GM10847 (cell line): Measurements from ENCODE around the gene PITPNC1.

Experiments used
- POLR2A ChIP-seq: IDR thresholded peaks from 2 replicates; pipeline ENCODE4 v1.6.1; 2011; ENCODE audit not compliant: insufficient read length; ENCODE audit errors: extremely low read depth

The PITPNC1 gene

DNA sequence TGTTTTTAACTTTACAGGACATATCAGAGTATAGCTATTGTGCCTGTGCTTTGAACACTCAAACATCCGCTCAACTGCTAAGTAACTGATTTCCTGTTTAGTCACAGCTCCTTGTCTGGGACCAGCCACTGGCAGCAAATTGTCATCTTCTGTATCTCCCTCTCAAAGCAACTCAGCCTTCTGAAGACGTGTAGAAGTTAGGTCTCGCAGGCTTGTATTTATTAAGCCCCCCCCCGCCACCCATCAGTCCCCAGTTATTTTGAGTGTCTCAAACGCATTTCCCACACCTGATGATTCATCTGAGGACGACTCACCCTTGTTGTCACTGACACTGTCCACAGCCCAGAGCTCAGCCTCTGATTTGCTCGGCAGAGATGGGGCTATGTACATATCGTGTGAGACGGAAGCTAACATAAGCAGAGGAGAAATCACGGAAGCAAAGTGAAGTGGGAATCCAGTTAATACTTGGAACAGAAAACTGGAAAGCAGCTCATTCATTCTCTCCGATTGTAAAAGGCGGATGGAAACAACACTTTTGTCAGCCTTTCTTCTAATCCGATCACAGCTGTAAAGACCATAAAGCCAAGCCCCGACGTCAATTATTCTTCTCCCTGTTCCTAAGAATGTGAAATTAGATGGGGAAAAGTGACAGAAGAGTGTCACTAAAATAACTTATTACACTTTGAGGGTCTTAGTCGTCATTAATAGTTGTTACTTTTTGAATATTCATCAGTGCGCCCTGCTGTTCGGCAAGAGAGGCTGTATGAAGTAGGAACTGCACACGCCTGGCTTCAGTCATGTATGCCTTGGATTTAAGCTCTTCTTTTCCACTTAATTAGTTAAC lies 64.2 kb downstream of the PITPNC1 start:
- TF ChIP-seq POLR2A, result no peak

DNA sequence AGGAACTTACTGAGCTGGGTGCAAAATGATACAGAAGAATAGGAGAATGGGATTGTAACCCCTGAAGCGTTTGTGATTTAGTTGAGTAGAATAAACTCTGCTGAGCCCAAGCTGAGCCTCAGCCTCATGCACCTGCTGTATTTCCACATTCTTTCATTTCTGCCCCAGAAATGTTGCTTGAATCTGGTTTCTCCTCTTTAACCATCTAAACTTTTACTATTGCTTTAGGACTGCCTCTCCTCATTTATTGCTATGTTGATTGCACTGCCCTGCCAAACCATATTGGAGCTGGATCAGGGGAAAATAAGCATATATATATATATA lies 64.8 kb downstream of the PITPNC1 start:
- TF ChIP-seq POLR2A, result no peak

- TF ChIP-seq POLR2A, result no peak
Measured at GRCh38 chr17:67442787-67443624, 65.9 kb downstream of the PITPNC1 start.

DNA sequence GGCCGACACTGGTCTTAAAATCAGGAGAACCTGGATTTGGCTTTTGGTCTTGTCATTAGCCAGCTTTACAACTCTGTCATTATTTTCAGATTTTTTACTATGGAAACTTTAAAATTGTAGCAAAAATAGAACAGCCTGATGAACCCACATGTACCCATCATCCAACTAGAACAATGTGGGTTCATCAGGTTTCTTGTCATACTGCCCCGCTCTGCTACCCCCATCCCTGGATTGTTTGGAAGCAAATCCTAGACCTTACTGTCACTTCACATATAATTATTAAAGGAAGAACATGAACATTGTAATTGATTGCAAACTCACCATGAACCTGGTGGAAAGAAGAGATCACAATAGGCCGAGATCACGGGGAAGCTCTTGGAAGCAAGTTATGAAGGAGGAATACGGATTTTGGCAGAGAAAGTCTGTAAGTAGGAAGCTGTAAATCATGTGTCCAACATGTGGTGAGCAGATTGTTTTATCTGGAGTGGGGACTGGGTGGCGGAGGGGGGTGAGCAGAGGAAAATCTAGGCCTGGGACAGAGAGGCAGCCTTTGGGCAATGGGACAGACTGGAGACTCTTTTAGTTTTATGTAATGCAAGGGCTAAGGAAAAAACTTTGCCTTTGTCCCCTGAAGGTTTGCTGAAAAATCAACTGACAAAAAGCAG lies 67.0 kb downstream of the PITPNC1 start:
- TF ChIP-seq POLR2A, result no peak

- TF ChIP-seq POLR2A, result no peak
Measured at GRCh38 chr17:67448449-67448848, 71.4 kb downstream of the PITPNC1 start.

DNA sequence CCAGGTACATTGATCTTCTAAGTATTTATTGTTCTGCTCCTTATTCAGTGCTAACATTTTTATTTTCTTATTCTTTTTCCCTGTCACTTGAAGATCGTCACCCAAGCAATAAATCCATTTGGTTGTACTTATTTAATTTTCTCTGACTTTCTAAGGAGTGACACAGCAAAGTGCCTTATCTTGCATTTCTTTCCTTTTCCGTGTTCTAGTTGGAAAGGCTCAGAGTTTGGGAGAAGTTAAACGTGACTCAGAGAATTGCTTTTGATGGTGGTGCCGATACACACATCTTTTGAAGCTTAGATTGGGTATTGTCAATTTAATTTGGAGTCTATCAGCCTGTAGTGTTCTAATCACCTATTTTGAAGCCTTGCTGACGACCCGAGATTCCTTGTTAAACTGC lies 72.0 kb downstream of the PITPNC1 start:
- TF ChIP-seq POLR2A, result no peak

- TF ChIP-seq POLR2A, result no peak
Measured at GRCh38 chr17:67449845-67450755, 73.0 kb downstream of the PITPNC1 start.

DNA sequence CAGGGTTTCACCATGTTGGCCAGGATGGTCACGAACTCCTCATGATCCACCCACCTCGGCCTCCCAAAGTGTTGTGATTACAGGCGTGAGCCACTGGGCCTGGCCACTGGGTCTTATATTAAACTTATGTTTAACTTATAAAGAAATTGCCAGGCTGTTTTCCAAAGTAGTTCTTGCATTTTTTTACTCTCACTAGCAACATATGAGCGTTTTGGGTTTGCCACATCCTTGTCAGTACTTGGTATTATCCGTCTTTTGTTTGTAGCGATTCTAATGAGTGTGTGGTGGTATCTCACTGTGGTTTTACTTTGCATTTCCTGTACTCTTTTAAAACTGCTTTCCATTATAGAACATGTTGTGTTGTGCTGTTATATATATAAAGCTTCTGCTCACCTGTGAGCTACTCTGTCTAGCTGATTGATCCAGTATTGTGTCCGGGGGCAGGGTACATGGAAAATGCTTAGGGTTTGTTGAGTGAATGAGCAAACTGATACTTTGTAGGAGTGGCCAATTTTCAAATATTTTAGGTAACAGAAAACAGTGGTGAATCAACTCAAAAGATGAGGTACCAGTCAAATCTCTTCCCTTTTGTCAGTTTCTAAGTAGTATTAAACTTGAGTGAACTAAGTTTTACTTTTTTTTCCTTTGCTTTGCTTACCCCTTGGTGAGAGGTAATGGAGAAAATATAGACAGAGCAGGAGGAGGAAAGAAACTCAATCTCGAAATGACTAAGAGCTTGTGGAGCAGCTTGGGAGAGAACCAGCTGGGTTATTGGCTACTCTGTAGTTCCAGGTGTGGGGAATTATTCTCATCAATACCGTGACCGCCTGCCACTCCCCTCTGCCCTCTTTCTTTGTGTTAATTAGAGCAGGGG lies 75.8 kb downstream of the PITPNC1 start:
- TF ChIP-seq POLR2A, result no peak

DNA sequence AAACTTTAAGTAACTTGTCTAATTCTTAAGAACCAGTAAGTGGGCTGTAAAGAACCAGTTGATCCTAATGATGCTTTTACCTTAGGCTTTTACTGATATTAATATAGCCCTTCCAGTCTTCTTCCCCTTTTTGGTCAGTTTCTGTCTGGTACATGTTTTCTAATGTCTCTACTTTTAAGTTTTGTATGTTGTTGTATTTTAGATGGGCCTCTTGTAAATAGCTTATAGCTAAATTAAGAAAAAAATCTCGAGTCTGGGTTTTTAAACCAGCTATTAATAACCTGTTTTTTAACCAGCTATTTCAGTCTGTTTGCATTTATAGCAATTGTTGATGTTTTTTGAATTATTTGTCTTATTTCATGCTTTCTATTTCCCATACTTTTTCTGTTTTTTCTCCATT lies 79.0 kb downstream of the PITPNC1 start:
- TF ChIP-seq POLR2A, result no peak

- no peak for TF ChIP-seq POLR2A
Measured at GRCh38 chr17:67456889-67457288, 79.8 kb downstream of the PITPNC1 start.

GRCh38 chr17:67458203-67458602 lies 81.1 kb downstream of the PITPNC1 start:
- TF ChIP-seq POLR2A, result no peak

GRCh38 chr17:67459985-67460384 lies 82.9 kb downstream of the PITPNC1 start:
- no peak for TF ChIP-seq POLR2A

- no peak for TF ChIP-seq POLR2A
Measured at GRCh38 chr17:67461228-67461780, 84.2 kb downstream of the PITPNC1 start.

DNA sequence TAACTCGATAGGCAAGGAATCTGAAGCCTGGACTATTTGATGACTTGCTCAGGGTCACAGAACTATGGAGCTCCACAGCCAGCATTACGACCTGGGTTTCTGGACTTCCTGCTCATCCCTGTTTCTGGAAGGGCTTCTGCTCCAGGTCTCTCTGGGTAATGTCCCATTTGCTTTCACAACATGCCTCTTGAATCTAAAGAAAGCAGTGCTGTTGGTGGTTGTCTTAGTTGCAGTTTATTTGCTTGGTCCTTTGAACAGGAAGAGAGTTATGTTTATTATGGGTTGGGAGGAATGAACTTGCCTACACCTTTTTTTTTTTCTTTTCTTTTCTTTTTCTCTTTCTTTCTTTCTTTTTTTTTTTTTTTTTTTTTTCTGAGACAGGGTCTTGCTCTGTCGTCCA lies 84.8 kb downstream of the PITPNC1 start:
- TF ChIP-seq POLR2A, result no peak

DNA sequence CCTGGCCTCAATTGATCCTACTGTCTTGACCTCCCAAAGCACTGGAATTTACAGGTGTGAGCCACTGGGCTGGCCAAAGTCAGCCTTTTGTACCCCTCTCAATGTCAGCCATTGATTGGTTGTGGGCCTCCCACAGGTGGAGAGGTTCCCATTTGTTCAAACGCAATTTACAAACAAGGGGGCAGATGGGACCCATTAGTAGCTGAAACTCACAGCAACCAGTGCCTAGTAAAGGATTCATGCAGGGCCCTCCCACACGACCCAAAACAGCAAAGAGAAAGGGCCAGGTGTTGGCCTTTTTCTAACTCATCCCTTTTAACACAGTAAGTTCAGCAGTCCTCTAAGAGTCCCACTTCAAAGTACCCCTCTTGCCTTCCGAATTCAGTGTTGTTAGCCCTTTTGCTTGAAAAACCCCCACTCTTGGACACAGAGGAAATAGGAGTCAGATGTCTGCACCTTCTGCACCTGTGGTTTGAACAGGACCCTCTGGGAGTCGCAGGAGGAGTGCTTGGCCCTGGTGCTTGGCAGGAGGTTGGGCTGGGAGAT lies 89.2 kb downstream of the PITPNC1 start:
- no peak for TF ChIP-seq POLR2A
